ENCODE data around the gene ADAT3.

Gene ADAT3

GRCh38 chr19:1944088-1944915, 39.1 kb downstream of the ADAT3 start:
- Histone ChIP-seq H3K4me3 (no peak overlapping the region), H3K27ac (no peak overlapping the region)
- TF ChIP-seq, protein P1, sequence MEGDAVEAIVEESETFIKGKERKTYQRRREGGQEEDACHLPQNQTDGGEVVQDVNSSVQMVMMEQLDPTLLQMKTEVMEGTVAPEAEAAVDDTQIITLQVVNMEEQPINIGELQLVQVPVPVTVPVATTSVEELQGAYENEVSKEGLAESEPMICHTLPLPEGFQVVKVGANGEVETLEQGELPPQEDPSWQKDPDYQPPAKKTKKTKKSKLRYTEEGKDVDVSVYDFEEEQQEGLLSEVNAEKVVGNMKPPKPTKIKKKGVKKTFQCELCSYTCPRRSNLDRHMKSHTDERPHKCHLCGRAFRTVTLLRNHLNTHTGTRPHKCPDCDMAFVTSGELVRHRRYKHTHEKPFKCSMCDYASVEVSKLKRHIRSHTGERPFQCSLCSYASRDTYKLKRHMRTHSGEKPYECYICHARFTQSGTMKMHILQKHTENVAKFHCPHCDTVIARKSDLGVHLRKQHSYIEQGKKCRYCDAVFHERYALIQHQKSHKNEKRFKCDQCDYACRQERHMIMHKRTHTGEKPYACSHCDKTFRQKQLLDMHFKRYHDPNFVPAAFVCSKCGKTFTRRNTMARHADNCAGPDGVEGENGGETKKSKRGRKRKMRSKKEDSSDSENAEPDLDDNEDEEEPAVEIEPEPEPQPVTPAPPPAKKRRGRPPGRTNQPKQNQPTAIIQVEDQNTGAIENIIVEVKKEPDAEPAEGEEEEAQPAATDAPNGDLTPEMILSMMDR (IDR thresholded peaks at IDR 0.05), result no peak
- DNase-seq (ENCODE audit: low spot score), result no peak

DNA sequence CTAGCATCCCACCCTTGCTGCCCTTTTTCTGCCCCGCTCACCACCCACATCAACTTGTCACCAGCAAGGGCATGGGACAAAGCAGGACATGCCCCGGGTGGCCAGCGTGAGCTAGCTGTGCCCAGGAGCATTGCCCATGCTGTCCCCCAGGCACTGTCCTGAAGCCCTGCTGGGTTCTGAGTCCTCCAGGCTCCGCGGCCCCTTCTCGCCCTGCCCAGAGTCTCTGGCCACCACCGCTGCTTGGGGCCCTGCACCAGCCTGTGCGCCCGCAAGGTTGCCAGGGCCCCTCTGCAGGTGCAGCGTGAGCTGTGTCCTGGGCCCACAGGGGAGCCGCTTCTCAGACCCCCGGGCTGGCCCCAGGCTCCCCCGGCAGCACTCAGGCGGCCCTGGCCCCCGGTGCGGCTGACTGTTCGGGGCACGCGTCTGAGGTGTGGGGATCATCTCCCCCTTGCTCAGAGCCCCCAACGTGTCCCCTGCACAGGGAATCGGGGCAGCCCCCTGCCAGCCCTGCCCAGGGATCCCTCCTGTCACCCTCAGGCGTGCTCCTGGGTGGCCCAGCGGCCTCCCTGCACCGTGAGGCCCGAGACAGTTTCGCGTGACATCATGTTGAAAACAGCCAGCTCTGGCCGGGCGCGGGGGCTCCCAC, 39.8 kb downstream of the ADAT3 start:
- DNase-seq (ENCODE audit: low spot score), result no peak
- Histone ChIP-seq H3K27ac (no peak overlapping the region), H3K4me3 (no peak overlapping the region)
- TF ChIP-seq, protein P1 (IDR thresholded peaks at IDR 0.05), result no peak

- TF ChIP-seq, protein P1 (IDR thresholded peaks at IDR 0.05), result no peak
Observed at GRCh38 chr19:1945899-1946298, 40.7 kb downstream of the ADAT3 start.

DNA sequence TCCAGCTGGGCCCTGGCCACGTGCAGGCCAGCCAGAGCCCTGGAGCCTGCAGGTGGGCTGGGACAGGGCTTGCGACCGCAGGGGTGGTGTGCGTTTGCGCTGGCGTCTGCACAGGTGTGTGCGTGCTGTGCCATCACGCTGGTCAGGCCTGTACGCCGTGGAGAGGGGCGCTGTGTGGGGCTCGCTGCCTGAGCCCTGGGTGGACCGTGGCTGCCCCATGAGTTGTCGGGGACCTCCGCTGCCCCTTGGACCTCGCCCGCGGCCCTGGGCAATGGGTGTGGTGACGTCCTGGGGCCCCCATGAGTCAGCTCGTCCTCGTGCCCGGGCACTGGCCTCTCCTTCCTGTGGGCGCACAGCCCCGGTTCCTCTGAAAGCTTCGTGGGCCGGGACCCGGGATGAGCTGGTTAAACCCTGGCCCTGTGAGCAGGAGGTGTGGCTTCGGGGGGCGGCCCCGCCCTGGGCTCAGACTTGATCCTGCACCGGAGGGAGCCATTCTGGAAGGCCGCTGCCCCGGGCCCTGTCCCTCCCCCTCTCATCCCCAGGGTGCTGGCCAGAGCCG, 42.5 kb downstream of the ADAT3 start:
- TF ChIP-seq, protein P1 (IDR thresholded peaks at IDR 0.05), result no peak
- Histone ChIP-seq H3K4me3 (no peak overlapping the region), H3K27ac (no peak overlapping the region)
- no peak for DNase-seq (ENCODE audit: low spot score)

More at GRCh38 chr19:1945899-1946298, 40.7 kb downstream of the ADAT3 start:
- H3K27ac ChIP-seq, result no peak overlapping the region
- DNase-seq (ENCODE audit: low spot score), result no peak
- no peak overlapping the region for H3K4me3 ChIP-seq

DNA sequence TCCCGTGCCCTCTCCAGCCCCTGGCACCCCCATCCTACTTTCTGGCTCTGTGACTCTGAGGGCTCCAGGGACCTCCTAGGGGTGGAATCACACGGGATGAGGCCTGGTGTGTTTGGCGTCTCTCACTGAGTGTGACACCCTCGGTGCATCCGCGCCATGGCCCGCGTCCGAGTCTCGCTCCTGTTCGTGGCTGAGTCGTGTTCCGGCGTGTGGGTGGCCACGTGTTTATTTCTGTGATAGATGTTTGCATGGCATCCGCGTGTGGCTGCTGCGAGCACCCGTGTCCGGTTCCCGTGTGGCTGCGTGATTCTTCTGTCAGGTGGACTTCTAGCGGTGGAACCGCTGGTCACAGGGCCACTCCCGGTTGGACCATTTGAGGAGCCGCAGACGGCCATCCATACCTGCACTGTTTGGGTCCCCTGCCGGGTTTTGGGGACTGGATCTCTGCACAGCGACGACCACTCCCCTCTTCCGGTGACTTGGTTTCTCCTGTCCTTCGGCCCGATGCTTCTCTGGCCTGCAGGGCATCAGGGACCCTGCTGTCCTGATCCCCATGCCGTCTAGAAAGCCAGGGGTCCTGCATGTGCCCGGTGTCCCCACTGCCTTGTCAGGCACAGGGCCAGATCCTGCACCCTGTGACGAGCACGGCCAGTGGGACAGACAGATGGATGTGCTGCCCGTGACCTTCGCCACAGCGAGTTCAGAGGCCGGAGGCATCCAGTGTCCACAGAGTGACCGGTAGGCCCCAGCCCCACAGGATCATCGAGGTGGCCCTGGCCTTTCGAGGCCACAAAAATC, 44.3 kb downstream of the ADAT3 start:
- TF ChIP-seq, protein P1 (IDR thresholded peaks at IDR 0.05), result no peak
- DNase-seq (ENCODE audit: low spot score), result no peak
- Histone ChIP-seq H3K27ac (no peak overlapping the region), H3K4me3 (no peak overlapping the region)

DNA sequence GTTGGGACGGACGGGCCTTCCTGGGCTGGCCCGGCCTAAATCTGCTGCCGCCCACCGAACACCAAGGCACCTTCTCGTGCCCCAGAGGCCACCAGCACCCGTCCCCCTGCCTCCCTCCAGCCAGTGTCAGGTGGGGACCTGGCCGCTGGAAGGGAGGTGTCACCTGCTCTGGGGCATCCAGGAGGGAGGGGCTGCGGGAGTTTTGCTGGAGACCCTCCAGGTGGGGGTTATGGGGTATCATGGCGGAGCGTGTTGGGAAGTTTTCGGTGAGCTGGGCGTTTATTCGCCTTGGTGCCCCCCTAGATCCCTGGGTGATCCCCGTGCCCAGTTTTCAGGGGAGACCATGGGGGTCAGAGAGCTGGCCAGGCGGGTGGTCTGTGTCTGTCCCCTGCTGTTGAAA, 45.4 kb downstream of the ADAT3 start:
- TF ChIP-seq, protein P1 (IDR thresholded peaks at IDR 0.05), result no peak
- no peak for DNase-seq (ENCODE audit: low spot score)
- Histone ChIP-seq H3K4me3 (no peak overlapping the region), H3K27ac (no peak overlapping the region)
